ENCODE measurements around the gene COL25A1.

DNA sequence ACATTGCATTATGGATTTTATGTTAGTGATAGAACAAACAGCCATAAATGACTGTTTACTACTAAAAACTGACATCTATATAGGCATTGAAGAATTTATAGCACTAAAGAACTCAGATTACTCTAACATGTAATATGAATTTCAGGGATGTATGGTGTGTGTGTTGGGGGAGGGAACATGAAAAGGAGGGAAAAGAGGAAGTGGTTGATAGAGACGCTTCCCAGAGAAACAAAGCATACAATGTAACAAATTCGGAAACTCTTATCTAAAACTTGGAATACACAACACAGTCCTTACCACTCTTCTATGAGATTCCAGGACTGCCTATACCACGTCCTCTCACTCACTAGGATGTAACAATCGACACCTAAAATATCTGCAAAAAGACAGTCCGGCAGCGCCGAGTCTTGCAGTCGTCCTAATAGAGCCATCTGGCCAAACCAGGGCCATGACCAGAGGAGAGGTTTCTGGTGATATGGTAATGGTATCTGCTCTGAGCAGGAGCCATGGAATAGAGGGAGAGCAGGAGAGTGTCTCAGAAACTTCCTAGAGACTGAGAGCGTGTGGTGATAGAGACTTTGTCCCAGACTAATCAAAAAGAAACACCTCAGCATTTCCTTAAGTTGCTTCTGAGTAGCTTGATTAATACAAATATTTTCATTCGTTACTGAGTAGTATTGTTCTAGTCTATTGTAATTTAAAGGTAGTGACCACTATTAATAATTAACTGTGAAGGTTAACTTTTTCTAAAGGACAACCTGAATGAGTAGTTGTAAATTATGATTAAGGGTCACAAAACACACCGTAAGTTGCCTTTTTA is 287.7 kb downstream of the COL25A1 start:
- TF ChIP-seq, protein P1, sequence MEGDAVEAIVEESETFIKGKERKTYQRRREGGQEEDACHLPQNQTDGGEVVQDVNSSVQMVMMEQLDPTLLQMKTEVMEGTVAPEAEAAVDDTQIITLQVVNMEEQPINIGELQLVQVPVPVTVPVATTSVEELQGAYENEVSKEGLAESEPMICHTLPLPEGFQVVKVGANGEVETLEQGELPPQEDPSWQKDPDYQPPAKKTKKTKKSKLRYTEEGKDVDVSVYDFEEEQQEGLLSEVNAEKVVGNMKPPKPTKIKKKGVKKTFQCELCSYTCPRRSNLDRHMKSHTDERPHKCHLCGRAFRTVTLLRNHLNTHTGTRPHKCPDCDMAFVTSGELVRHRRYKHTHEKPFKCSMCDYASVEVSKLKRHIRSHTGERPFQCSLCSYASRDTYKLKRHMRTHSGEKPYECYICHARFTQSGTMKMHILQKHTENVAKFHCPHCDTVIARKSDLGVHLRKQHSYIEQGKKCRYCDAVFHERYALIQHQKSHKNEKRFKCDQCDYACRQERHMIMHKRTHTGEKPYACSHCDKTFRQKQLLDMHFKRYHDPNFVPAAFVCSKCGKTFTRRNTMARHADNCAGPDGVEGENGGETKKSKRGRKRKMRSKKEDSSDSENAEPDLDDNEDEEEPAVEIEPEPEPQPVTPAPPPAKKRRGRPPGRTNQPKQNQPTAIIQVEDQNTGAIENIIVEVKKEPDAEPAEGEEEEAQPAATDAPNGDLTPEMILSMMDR (IDR thresholded peaks at IDR 0.05; ENCODE audit: insufficient read depth, low read depth, low read length) = no peak
- TF ChIP-seq EZH2 (IDR thresholded peaks at IDR 0.05; ENCODE audit: insufficient read depth, low read length) = no peak

Measured in astrocyte (in vitro differentiated cells and primary cell).